Measurements from ENCODE around the gene IL2RA. TPM values are rescaled to one million over a fixed set of nuclear protein-coding genes. Genes with fewer than 3 reads are reported as not detected.

Gene IL2RA
- total and polyA plus RNA-seq, 10 of the 15 experiments (the other 5 are each of a cell fraction or from before 2014, with no cell fraction given) = 2.2 to 6.0 (median 4.9) TPM

DNA sequence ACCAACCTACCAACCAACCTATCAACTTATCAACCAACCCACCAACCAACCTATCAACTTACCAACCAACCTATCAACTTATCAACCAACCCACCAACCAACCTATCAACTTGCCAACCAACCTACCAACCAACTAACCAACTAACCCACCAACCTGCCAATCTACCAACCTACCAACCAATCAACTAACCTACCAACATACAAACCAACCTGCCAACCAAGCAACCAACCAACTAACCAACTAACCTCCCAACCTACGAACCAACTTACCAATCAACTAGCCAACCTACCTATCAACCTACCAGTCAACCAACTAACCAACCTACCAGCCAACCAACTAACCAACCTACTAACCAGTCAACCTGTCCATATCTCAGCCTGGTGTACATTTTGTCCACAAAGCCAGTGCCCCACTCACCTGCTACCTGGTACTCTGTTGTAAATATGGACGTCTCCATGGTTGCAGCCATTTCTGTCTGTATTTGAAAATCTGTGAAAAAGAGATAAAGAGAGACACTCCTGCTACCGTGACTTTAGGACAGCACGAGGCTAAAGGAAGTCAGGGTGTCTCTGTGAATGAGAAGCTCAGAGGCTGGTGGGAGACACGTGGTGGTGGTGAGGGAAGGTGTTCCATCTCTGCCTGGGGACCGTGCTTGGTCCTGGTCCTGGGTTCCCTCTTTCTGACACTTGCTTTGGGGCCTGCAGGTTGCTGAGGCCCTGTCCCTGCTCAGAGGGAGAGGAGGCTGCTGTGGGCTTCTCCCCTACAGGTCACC is 43.0 kb downstream of the IL2RA start:
- Histone ChIP-seq H3K9me3 (replicated peaks; ENCODE audit: control insufficient read depth, insufficient read depth, low read length) (no peaks in the 10 kb centered on the region), H3K79me2 (ENCODE audit: control insufficient read depth, insufficient read depth, low read length) (no peaks in the 10 kb centered on the region), H3K4me1 (ENCODE audit: control insufficient read depth, insufficient read depth, low read length) (no peaks in the 10 kb centered on the region), H3K36me3 (ENCODE audit: control insufficient read depth in 2 of 2, insufficient read depth in 2 of 2, low read length in 1 of 2) (no peaks in the 10 kb centered on the region), H2AFZ (ENCODE audit: control insufficient read depth, low read depth, low read length) (no peak overlapping the region), H4K20me1 (ENCODE audit: control insufficient read depth, insufficient read depth) (no peaks in the 10 kb centered on the region), H3K9ac (ENCODE audit: control insufficient read depth, insufficient read depth, low read length) (no peak overlapping the region), H3K4me3 (no peak overlapping the region), H3K27ac (ENCODE audit: control insufficient read depth, insufficient read depth) (no peak overlapping the region), H3K27me3 (replicated peaks in 1 of 2; ENCODE audit: control insufficient read depth in 2 of 2, insufficient read depth in 2 of 2, low read length in 1 of 2) (no peaks in the 10 kb centered on the region; a peak in 1 of 4 replicates), H3K4me2 (ENCODE audit: control insufficient read depth, insufficient read depth) (no peak overlapping the region)
- intact Hi-C loops (cut with micrococcal nuclease; ENCODE audit: unreplicated experiment) (no loop called here), in situ Hi-C loops (cut with MboI) (loop anchor here (10.0 kb wide), 1 partner anchor 386 kb away; no protein-coding TSS in a partner anchor)
- FAIRE-seq (no peak), DNase-seq (ENCODE audit: low read depth, low spot score) (no peak), ATAC-seq (no peak)
- no TSS peak for BruUV-seq (replicated peaks)
- ChIA-PET RAD21 (ENCODE audit: unreplicated experiment) (no interaction called here), CTCF (interaction anchor here (2.0 kb wide), 1 partner anchor 68 kb away, joined by 5 read pairs; no protein-coding TSS in a partner anchor), SMC1A (ENCODE audit: uncharacterized antibody, unreplicated experiment) (interaction anchor here (1.3 to 1.4 kb wide), 2 partner anchors 14 to 68 kb away, joined by 4 read pairs; no protein-coding TSS in a partner anchor), POLR2A (no interaction called here)
- WGBS (ENCODE audit: insufficient coverage, insufficient replicate concordance, low lambda C conversion rate, missing lambda C conversion rate) = 62% methylated on average over 6 of the region's 6 CpGs
- TF ChIP-seq EP300 (IDR thresholded peaks at IDR 0.05; ENCODE audit: borderline replicate concordance in 1 of 2, control insufficient read depth in 1 of 2, low read depth in 2 of 2, low read length in 2 of 2) = no peak
- TF ChIP-seq NBN (IDR thresholded peaks at IDR 0.05) = 0 out of 2 replicates have a peak, but pooled peaks have one; percentile 15

DNA sequence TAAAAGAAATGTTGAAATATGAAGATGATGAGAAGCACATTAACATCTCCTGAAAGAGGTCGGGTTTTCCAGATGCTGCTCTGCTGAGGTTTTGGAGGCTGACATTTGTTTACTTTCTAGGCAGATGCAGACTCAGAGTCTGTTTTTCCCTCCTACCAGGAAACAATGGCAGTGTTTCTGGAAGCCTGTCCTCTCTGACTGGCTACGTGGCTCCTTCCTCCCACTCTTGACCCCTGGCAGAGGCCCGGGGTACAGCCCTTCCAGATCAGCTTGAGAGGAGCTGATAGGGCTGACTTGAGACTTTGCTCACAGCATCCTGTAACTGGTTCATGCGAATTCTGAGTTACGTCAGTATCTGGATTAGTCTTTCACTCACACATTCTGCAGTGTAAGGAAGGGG is 43.7 kb downstream of the IL2RA start:
- SMC1A ChIA-PET (ENCODE audit: uncharacterized antibody, unreplicated experiment) = no interaction called here
- no peaks in the 10 kb centered on the region for H3K4me1 ChIP-seq (ENCODE audit: control insufficient read depth, insufficient read depth, low read length)
- in situ Hi-C loops (cut with MboI) (loop anchor here (10.0 kb wide), 1 partner anchor 386 kb away; no protein-coding TSS in a partner anchor), intact Hi-C loops (cut with micrococcal nuclease; ENCODE audit: unreplicated experiment) (no loop called here)
- WGBS (ENCODE audit: insufficient coverage, insufficient replicate concordance, low lambda C conversion rate, missing lambda C conversion rate) = 59% methylated on average over 5 of the region's 5 CpGs
- no peak for DNase-seq (ENCODE audit: low read depth, low spot score)
- H3K27ac ChIP-seq (ENCODE audit: control insufficient read depth, insufficient read depth) = no peak overlapping the region
- no peak for FAIRE-seq
- H3K27me3 ChIP-seq (replicated peaks in 1 of 2; ENCODE audit: control insufficient read depth in 2 of 2, insufficient read depth in 2 of 2, low read length in 1 of 2) = no peaks in the 10 kb centered on the region; a peak in 1 of 4 replicates
- no peaks in the 10 kb centered on the region for H3K36me3 ChIP-seq (ENCODE audit: control insufficient read depth in 2 of 2, insufficient read depth in 2 of 2, low read length in 1 of 2)
- BruUV-seq (replicated peaks) = no TSS peak
- POLR2A ChIA-PET = no interaction called here
- H3K9me3 ChIP-seq (replicated peaks; ENCODE audit: control insufficient read depth, insufficient read depth, low read length) = no peaks in the 10 kb centered on the region
- H3K4me2 ChIP-seq (ENCODE audit: control insufficient read depth, insufficient read depth) = no peak overlapping the region
- RAD21 ChIA-PET (ENCODE audit: unreplicated experiment) = no interaction called here
- no peaks in the 10 kb centered on the region for H4K20me1 ChIP-seq (ENCODE audit: control insufficient read depth, insufficient read depth)
- H3K79me2 ChIP-seq (ENCODE audit: control insufficient read depth, insufficient read depth, low read length) = no peaks in the 10 kb centered on the region
- H2AFZ ChIP-seq (ENCODE audit: control insufficient read depth, low read depth, low read length) = no peak overlapping the region
- no peak overlapping the region for H3K9ac ChIP-seq (ENCODE audit: control insufficient read depth, insufficient read depth, low read length)
- CTCF ChIA-PET = no interaction called here
- ATAC-seq = no peak
- no peak overlapping the region for H3K4me3 ChIP-seq
- TF ChIP-seq, protein P1, sequence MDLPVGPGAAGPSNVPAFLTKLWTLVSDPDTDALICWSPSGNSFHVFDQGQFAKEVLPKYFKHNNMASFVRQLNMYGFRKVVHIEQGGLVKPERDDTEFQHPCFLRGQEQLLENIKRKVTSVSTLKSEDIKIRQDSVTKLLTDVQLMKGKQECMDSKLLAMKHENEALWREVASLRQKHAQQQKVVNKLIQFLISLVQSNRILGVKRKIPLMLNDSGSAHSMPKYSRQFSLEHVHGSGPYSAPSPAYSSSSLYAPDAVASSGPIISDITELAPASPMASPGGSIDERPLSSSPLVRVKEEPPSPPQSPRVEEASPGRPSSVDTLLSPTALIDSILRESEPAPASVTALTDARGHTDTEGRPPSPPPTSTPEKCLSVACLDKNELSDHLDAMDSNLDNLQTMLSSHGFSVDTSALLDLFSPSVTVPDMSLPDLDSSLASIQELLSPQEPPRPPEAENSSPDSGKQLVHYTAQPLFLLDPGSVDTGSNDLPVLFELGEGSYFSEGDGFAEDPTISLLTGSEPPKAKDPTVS (IDR thresholded peaks at IDR 0.05; ENCODE audit: low read depth, low read length) = no peak
- TF ChIP-seq, protein P2, sequence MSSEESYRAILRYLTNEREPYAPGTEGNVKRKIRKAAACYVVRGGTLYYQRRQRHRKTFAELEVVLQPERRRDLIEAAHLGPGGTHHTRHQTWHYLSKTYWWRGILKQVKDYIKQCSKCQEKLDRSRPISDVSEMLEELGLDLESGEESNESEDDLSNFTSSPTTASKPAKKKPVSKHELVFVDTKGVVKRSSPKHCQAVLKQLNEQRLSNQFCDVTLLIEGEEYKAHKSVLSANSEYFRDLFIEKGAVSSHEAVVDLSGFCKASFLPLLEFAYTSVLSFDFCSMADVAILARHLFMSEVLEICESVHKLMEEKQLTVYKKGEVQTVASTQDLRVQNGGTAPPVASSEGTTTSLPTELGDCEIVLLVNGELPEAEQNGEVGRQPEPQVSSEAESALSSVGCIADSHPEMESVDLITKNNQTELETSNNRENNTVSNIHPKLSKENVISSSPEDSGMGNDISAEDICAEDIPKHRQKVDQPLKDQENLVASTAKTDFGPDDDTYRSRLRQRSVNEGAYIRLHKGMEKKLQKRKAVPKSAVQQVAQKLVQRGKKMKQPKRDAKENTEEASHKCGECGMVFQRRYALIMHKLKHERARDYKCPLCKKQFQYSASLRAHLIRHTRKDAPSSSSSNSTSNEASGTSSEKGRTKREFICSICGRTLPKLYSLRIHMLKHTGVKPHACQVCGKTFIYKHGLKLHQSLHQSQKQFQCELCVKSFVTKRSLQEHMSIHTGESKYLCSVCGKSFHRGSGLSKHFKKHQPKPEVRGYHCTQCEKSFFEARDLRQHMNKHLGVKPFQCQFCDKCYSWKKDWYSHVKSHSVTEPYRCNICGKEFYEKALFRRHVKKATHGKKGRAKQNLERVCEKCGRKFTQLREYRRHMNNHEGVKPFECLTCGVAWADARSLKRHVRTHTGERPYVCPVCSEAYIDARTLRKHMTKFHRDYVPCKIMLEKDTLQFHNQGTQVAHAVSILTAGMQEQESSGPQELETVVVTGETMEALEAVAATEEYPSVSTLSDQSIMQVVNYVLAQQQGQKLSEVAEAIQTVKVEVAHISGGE (CRISPR knock-in tag; IDR thresholded peaks at IDR 0.05) = no peak
- TF ChIP-seq SIX5 (IDR thresholded peaks at IDR 0.05; ENCODE audit: low read depth, low read length, severe bottlenecking) = no peak
- no peak for TF ChIP-seq MXI1 (IDR thresholded peaks at IDR 0.05; ENCODE audit: low read depth, low read length)
- TF ChIP-seq IRF4 (IDR thresholded peaks at IDR 0.05; ENCODE audit: low read depth, low read length) = no peak
- TF ChIP-seq NRF1 (conservative IDR thresholded peaks at IDR 0.05; ENCODE audit: low read depth, low read length) = no peak
